ENCODE results near the gene PDE4A.

Gene PDE4A

GRCh38 chr19:10518444-10519361 is 98.4 kb downstream of the PDE4A start:
- H3K4me3 ChIP-seq (replicated peaks in 1 of 2; ENCODE audit: low read depth in 2 of 2, low read length in 2 of 2) = no peak overlapping the region
- TF ChIP-seq CTCF (IDR thresholded peaks at IDR 0.05; ENCODE audit: low read depth, low read length) = no peak
- no peak for DNase-seq (ENCODE audit: low read depth in 2 of 2)
